Activated B cell treated with CpG ODN at 0.5 μM for 24 hours (primary cell): ENCODE results near the gene USP12. TPM values are rescaled to one million over a fixed set of nuclear protein-coding genes. Genes with fewer than 3 reads are reported as not detected.
"Not testable (repeated sequence)": the region's sequence is repeated elsewhere in the genome, so short reads cannot be mapped to it uniquely, and the experiment has no call there.

ENCODE experiments used
- ATAC-seq: fragments of 200-7000 bp; cut with Tn5 transposase; one replicate; pipeline ENCODE4 v1.10.0; 2021; ENCODE audit warnings: low read depth, mild to moderate bottlenecking, moderate library complexity
- CTCF ChIA-PET: fragments of 350-600 bp; sonication (Branson Sonifier 250); formaldehyde crosslinking; loops from one replicate; lab custom pipeline; 2021; ENCODE audit warnings: antibody characterized with exemption; lab: Charles Lee
- POLR2A ChIA-PET: fragments of 350-600 bp; sonication (Branson Sonifier 250); formaldehyde crosslinking; loops from one replicate; lab custom pipeline; 2021; ENCODE audit warnings: antibody characterized with exemption; lab: Charles Lee
- DNase-seq: peaks from one replicate; pipeline ENCODE4 v3.0.0; 2022
- H3K27ac Mint-ChIP-seq: one replicate; pipeline ENCODE4 v1.8.0; 2020; ENCODE audit warnings: mixed read lengths
- H3K27me3 Mint-ChIP-seq: one replicate; pipeline ENCODE4 v1.8.0; 2021; ENCODE audit warnings: mixed read lengths
- H3K36me3 Mint-ChIP-seq: one replicate; pipeline ENCODE4 v1.8.0; 2021; ENCODE audit warnings: low read depth, mixed read lengths
- H3K4me1 Mint-ChIP-seq: one replicate; pipeline ENCODE4 v1.8.0; 2021; ENCODE audit warnings: mixed read lengths
- H3K4me3 Mint-ChIP-seq: one replicate; pipeline ENCODE4 v1.8.0; 2020; ENCODE audit warnings: mild to moderate bottlenecking, mixed read lengths
- H3K9me3 Mint-ChIP-seq: one replicate; pipeline ENCODE4 v1.8.0; 2020; ENCODE audit warnings: mixed read lengths
- intact Hi-C: fragments of 100-400 bp; cut with micrococcal nuclease; formaldehyde crosslinking; loops from one replicate; pipeline ENCODE4 v1.15.1; 2024
- total RNA-seq: library from RNA; stranded (reverse); gene quantifications from 2 replicates; pipeline ENCODE4 v1.2.3, GENCODE V29; 2022
- TF ChIP-seq, protein P1 (sequence below): fragments of 200-600 bp; IDR thresholded peaks from one replicate; pipeline ENCODE4 v1.8.0; 2022; ENCODE audit warnings: antibody characterized with exemption, mild to moderate bottlenecking

USP12 gene
- total RNA-seq, 1 donor from 2014 or later: 58.8 TPM

DNA sequence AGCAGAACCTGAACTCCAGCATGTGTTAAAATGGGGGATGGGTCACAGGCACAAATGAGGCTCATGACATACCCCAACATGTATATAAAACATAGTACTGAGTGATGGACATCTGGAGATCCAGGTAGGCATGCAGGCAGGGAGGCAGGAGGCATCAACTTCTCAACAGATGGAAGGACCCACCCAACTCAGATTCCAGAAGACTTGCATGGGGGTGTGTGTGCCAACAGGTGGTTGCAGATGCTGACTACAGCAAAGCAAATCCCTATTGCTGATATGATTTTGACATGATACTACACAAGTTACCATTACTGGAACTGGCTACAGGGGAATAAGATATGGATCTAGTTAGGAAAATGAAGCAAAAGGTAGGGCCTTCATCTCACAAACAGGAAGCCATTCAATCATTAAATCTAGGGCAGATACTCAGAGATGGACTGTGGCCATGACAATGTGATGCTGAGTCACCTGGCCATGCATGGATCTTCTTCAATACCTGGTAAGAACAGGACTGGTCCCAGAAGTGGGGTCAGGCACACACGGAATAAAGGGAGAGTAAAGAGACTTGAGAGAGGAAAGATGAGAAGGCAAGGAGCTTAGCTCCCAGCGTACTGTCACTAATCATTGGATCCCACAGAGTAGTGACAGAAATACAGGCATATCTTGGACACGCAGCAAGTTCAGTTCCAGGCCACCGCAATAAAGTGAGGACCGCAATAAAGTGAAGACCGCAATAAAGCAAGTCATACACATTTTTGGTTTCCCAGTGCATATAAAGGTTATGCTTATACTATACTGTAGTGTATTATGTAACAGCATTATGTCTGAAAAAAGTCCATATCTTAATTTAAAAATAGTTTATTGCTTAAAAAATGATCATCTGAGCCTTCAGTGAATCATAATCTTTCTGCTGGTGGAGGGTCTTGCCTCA, 91.3 kb downstream of the USP12 start:
- H3K27me3 Mint-ChIP-seq: no peaks in the 10 kb centered on the region
- ChIA-PET POLR2A (no interaction called here), CTCF (no interaction called here)
- intact Hi-C loops: no loop called here
- peaks cover 62% of the 10 kb centered on the region for H3K36me3 Mint-ChIP-seq
- H3K27ac Mint-ChIP-seq: no peak overlapping the region
- peaks cover 2% of the 10 kb centered on the region for H3K4me1 Mint-ChIP-seq
- DNase-seq (no peak), ATAC-seq (no peak)
- no peak overlapping the region for H3K4me3 Mint-ChIP-seq
- no peaks in the 10 kb centered on the region for H3K9me3 Mint-ChIP-seq
- TF ChIP-seq, protein P1, sequence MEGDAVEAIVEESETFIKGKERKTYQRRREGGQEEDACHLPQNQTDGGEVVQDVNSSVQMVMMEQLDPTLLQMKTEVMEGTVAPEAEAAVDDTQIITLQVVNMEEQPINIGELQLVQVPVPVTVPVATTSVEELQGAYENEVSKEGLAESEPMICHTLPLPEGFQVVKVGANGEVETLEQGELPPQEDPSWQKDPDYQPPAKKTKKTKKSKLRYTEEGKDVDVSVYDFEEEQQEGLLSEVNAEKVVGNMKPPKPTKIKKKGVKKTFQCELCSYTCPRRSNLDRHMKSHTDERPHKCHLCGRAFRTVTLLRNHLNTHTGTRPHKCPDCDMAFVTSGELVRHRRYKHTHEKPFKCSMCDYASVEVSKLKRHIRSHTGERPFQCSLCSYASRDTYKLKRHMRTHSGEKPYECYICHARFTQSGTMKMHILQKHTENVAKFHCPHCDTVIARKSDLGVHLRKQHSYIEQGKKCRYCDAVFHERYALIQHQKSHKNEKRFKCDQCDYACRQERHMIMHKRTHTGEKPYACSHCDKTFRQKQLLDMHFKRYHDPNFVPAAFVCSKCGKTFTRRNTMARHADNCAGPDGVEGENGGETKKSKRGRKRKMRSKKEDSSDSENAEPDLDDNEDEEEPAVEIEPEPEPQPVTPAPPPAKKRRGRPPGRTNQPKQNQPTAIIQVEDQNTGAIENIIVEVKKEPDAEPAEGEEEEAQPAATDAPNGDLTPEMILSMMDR: no peak

DNA sequence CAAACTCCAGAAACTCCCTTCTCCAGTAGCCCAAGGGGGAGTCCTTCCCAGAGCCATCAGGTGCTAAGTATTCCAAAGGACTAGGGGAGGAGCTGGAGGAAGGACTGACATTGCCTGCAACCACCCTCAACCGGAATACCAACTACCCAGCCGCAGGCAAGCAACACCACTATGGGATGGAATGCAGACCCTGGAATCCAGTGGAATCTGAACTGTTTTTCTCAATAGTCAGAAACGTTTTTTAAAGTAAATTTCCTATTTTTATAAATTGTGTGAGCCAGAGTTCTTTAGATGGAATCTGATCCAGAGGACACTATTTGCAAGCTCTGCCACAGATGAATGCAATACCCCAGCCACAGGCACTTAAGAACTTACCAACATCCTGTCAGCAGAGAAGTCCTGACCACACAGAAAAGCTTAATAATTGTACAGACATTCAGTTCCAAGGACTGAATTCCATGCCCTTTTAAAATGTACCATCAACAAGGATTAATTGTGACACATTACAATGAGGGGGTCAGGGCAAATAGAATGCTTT, 92.1 kb downstream of the USP12 start:
- Mint-ChIP-seq H3K9me3 (no peaks in the 10 kb centered on the region), H3K36me3 (peaks cover 62% of the 10 kb centered on the region), H3K27me3 (no peaks in the 10 kb centered on the region), H3K27ac (no peak overlapping the region), H3K4me1 (peaks cover 2% of the 10 kb centered on the region), H3K4me3 (no peak overlapping the region)
- intact Hi-C loops: no loop called here
- ATAC-seq: no peak
- TF ChIP-seq, protein P1: no peak
- POLR2A ChIA-PET: no interaction called here
- CTCF ChIA-PET: no interaction called here
- DNase-seq: no peak

DNA sequence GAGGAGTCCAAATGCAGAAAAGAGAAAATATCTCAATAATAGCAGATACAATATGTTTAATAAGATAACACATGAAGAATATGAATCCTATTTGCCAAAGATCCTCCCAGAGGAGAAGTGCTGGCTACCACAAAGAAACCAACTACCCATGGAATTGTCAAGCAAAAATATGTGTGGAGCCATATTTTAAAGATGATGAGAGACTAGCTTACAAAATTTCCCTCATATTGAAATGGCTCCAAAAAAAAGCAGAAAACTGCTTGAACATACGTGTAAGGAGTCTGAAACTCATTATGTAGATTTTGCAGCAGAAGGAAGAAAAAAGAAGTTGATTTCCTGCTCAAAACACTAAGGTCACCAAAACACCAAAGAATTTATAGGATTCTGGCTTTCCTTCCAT, 94.2 kb downstream of the USP12 start:
- CTCF ChIA-PET: no interaction called here

DNA sequence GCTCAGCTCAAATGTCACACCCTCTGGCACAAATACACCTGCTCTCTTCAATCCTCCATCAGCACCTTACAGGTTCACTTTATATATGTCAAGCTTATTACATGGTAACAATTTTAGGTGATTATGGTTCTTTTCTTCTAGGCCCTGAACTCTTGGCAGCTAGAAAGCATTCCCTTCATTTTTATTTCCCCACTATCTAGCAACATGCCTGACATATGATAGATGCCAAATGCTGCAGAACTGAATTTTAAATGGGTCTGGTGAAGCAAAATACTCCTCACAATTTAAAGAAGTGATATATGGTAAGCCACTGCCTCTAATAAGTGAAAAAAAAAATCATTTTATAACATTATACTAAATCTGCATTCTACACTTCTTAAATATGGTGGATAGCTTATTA, 95.2 kb downstream of the USP12 start:
- Mint-ChIP-seq H3K27me3 (no peaks in the 10 kb centered on the region), H3K4me3 (no peak overlapping the region), H3K4me1 (peaks cover 2% of the 10 kb centered on the region), H3K9me3 (no peaks in the 10 kb centered on the region), H3K36me3 (peaks cover 70% of the 10 kb centered on the region), H3K27ac (no peak overlapping the region)
- ATAC-seq (no peak), DNase-seq (no peak)
- CTCF ChIA-PET: no interaction called here
- POLR2A ChIA-PET: no interaction called here
- TF ChIP-seq, protein P1: no peak
- intact Hi-C loops: no loop called here

More for the DNA sequence above, 94.2 kb downstream of the USP12 start:
- H3K9me3 Mint-ChIP-seq: no peaks in the 10 kb centered on the region
- POLR2A ChIA-PET: interaction anchor here (0.6 kb wide), 1 partner anchor 187 kb away, joined by 3 read pairs; no protein-coding TSS in a partner anchor
- ATAC-seq (no peak), DNase-seq (no peak)
- TF ChIP-seq, protein P1: no peak
- intact Hi-C loops: no loop called here
- no peak overlapping the region for H3K27ac Mint-ChIP-seq
- no peak overlapping the region for H3K4me3 Mint-ChIP-seq
- no peaks in the 10 kb centered on the region for H3K27me3 Mint-ChIP-seq
- peaks cover 2% of the 10 kb centered on the region for H3K4me1 Mint-ChIP-seq
- peaks cover 72% of the 10 kb centered on the region for H3K36me3 Mint-ChIP-seq

DNA sequence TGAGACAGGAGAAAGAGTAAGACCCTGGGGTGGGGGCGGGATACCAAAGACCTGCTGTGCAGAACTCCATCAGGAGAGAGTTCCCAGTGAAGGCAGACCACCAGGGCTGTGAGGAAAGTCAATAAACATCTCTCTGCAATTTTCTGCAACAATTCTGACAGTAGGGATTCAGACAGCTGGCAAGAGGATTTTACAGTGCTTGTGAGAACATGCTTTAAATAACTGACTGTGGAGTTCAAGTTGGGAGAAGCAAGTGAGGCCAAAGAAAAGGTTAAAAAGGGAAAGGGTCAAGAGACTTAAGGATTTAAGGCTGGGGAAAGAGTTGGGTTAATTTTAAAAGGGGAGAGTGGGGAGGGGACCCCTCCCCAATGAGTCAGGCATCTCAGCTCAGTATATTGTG, 98.4 kb downstream of the USP12 start:
- POLR2A ChIA-PET: no interaction called here
- no peak overlapping the region for H3K4me3 Mint-ChIP-seq
- CTCF ChIA-PET: no interaction called here
- H3K9me3 Mint-ChIP-seq: no peaks in the 10 kb centered on the region
- TF ChIP-seq, protein P1: no peak
- H3K4me1 Mint-ChIP-seq: no peaks in the 10 kb centered on the region
- intact Hi-C loops: loop anchor here (5.0 kb wide), 1 partner anchor 39 kb away; no protein-coding TSS in a partner anchor
- H3K27ac Mint-ChIP-seq: no peak overlapping the region
- H3K27me3 Mint-ChIP-seq: no peaks in the 10 kb centered on the region
- ATAC-seq: no peak
- H3K36me3 Mint-ChIP-seq: peaks cover 71% of the 10 kb centered on the region
- DNase-seq: no peak

DNA sequence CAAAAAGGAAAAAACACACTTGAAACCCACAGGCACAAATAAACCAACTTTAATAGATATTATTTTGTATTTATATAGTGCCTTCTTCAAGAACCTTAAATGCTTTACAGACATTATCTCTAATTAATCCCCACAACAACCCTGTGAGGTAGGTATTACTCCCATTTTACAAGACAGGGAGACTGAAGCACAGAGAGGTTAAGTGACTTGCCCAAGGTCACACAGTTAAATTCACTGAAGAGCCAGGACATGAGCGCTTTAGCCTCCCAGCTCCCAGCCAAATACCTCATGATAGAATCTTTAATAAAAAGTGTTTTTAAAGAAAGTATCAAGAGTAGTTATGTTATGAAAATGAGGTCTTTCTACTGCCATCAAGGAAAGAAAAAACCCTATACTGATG, 105.5 kb downstream of the USP12 start:
- H3K4me1 Mint-ChIP-seq, H3K9me3 Mint-ChIP-seq, H3K4me3 Mint-ChIP-seq, DNase-seq, H3K27me3 Mint-ChIP-seq, ATAC-seq, intact Hi-C loops, H3K27ac Mint-ChIP-seq, POLR2A ChIA-PET, CTCF ChIA-PET: not testable (repeated sequence)
- H3K36me3 Mint-ChIP-seq: peaks cover 51% of the 10 kb centered on the region
